Activated T-cell treated with anti-CD3 and anti-CD28 coated beads for 4 hours (primary cell): ENCODE measurements around the gene ZC3H15.
"Not testable (repeated sequence)": the region's sequence is repeated elsewhere in the genome, so short reads cannot be mapped to it uniquely, and the experiment has no call there.

ENCODE experiments used
- DNase-seq: peaks from one replicate; pipeline ENCODE4 v3.0.0-alpha.2; 2020

The ZC3H15 gene

DNA sequence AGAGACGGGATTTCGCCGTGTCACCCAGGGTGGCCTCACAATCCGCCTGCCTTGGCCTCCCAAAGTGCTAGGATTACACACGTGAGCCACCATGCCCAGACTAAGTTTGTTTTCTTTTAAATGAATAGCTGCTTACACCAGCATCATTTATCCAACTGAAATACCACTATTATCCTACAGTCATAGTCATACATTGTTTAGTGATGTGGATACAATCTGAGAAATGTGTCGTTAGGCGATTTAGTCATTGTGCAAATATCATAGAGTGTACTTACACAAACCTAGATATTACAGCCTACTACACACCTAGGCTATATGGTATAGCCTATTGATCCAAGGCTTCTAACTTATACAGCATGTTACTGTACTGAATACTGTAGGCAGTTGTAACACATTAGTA is 10.3 kb downstream of the ZC3H15 start:
- no peak for DNase-seq

DNA sequence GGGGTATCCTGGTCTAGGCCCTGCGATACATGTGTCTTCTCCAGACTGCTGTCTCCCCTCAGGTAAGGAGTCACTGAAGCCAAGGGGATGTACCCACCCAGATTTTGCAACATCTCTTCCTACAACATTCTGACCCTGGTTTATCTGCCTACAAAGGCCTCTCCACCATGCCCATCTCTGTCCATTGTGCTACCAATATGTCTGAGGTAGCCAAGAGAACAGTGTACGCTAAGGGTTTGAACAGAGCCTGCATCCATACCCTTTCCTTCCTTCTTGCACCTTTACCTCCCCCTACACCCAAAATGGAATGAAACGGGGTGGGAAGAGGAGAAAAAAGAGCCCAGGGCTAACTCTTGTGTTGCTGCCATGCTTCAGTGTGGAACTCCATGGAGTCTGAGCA is 11.9 kb downstream of the ZC3H15 start:
- DNase-seq: no peak

- DNase-seq: no peak
Measured at GRCh38 chr2:186498834-186499233, 12.8 kb downstream of the ZC3H15 start.

GRCh38 chr2:186503827-186504606 is 18.0 kb downstream of the ZC3H15 start:
- DNase-seq: no peak

DNA sequence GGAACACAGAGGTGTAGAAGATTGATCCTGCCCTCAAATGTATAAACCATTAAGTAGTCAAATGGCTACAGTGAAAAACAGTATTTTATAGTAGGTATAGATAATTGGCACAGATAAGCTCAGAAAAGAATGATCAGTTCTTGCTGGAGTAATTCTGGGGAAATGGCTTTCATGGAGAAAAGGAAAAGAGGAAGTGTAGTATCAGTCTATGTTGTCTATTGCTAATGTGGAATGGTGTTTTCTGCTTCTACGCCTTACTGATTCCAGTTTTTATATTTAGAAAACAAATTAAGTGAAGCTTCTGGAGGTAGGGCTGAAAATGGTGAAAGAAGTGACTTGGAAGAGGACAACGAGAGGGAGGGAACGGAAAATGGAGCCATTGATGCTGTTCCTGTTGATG is 22.2 kb downstream of the ZC3H15 start:
- no peak for DNase-seq

GRCh38 chr2:186515376-186515775 is 29.3 kb downstream of the ZC3H15 start:
- DNase-seq: no peak

DNA sequence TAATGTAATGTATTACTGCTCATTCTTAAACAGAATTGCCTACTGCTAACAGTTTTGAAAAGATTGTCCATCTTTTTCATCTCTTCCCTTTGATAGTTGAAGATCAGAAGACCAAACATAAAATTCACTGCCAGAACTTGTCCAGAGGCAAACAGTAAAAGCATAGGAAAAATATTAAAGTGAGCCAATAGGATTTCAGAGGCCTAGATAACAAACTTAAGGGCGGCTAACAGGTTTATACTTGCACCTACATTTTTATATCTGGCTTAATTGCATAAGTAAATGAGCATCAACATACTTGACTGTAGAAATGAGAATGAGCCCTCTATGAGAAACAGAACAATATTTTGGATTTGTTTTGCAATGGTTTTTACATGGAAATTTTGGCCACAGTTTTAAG is 30.3 kb downstream of the ZC3H15 start:
- DNase-seq: no peak

- DNase-seq: no peak
Measured at GRCh38 chr2:186517090-186517489, 31.0 kb downstream of the ZC3H15 start.

DNA sequence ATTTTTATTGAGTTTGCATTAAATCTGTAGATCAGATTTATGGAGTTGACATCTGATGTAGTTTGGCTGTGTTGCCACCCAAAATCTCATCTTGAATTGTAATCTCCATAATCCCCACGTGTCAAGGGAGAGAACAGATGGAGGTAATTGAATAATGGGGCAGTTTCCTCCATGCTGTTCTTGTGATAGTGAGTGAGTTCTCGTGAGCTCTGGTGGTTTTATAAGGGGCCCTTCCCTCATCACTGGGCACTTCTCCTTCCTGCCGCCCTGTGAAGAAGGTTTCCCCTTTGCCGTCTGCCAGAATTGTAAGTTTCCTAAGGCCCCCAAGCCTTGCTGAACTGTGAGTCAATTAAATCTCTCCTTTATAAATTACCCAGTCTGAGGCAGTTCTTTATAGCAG is 32.2 kb downstream of the ZC3H15 start:
- no peak for DNase-seq

GRCh38 chr2:186518945-186519344 is 32.9 kb downstream of the ZC3H15 start:
- DNase-seq: no peak

GRCh38 chr2:186521570-186522153 is 35.6 kb downstream of the ZC3H15 start:
- not testable (repeated sequence) for DNase-seq

- DNase-seq: no peak
Measured at GRCh38 chr2:186522450-186522849, 36.4 kb downstream of the ZC3H15 start.

GRCh38 chr2:186523791-186524190 is 37.7 kb downstream of the ZC3H15 start:
- no peak for DNase-seq

- no peak for DNase-seq
Measured at GRCh38 chr2:186526281-186526680, 40.2 kb downstream of the ZC3H15 start.

GRCh38 chr2:186530314-186530713 is 44.3 kb downstream of the ZC3H15 start:
- no peak for DNase-seq

GRCh38 chr2:186531257-186531775 is 45.3 kb downstream of the ZC3H15 start:
- DNase-seq: no peak

DNA sequence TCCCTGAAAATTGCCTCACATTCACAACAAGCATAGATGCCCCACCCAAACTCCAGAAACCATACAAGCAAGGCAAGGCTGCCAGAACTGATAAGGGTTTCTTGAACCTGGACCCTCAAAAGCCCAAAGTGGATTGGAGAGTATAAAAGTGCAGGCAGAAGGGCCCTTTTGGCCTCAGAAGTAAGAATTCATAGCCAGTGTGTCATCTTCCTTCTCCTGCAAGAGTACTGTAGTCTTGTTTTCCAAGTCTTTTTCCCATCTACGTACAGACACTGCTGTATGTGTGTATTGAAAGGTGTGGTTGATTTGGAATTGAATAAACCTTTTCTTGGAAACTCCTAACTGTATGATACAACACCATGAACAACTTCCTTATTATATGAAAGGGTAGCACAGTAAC is 46.8 kb downstream of the ZC3H15 start:
- DNase-seq: no peak

GRCh38 chr2:186533717-186534116 is 47.7 kb downstream of the ZC3H15 start:
- DNase-seq: no peak

DNA sequence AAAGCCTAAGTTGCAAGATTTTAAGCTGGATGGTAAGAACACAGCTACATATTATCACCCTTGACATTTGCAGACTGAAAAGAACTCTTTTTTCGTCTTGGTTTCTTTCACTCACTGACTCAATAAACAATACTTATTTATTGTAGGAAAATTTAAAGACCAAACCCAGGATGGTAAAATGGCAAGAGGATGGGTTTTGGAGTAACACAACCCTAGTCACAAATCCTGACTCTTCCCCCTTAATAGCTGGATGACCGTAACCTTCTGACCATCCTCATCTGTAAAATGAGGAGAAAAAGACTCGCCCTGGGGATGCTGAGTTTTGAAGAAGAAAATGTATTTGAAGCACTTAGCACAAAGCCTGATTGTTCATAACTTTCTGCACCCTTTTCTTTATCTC is 48.3 kb downstream of the ZC3H15 start:
- DNase-seq: no peak

GRCh38 chr2:186535861-186536260 is 49.8 kb downstream of the ZC3H15 start:
- no peak for DNase-seq

DNA sequence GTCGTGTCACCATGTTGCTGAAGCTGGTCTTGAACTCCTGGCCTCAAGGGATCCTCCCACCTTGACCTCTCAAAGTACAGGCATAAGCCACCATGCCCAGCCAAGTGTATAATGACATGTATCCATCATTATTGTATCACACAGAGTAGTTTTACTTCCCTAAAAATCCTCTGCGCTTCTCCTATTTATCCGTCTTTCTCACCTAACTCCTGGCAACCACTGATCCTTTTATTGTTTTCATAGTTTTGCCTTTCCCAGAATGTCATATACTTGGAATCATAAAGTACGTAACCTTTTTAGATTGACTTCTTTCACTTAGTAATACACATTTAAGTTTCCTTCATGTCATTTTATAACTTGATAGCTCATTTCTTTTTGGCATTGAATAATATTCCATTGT is 51.0 kb downstream of the ZC3H15 start:
- DNase-seq: no peak

GRCh38 chr2:186540941-186541340 is 54.9 kb downstream of the ZC3H15 start:
- DNase-seq: no peak

- DNase-seq: no peak
Measured at GRCh38 chr2:186542002-186542401, 55.9 kb downstream of the ZC3H15 start.

DNA sequence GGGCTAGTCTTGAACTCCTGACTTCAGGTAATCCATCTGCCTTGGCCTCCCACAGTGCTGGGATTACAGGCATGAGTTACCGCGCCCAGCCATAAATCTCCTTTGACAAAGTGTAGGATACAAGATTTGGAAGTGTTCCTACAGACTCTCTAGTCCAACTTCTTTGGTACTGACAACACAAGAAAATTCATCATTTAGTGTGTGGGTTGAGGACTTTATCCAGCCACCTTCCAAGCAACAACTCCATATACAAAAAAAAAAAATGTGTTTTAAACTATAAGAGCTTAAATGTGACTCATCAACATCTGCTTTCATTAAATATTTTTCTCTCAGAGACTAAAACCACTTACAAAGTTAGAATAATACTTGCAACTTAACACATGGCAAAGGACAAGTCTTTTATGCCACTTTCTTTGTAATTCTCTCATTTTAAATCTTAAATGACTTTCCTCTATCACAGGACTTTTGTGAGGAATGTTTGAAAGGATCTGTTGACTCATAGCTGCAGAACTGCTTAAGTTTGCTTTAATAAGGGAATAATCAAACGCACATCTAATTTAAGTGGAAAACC is 57.6 kb downstream of the ZC3H15 start:
- DNase-seq: no peak
